Measurements from ENCODE around the gene RBM41.
"Not testable (repeated sequence)": the region's sequence is repeated elsewhere in the genome, so short reads cannot be mapped to it uniquely, and the experiment has no call there.

DNA sequence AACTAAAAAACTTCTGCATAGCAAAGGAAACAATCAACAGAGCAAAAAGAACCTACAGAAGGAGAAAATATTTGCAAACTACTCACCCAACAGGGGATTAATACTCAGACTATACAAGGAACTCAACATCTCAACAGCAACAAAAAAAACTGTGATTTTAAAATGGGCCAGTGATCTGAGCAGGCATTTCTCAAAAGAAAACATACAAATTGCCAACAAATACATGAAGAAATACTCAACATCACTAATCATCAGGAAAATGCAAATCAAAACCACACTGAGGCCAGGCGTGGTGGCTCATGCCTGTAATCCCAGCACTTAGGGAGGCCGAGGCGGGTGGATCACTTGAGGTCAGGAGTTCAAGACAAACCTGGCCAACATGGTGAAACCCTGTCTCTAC lies 60.9 kb downstream of the RBM41 start:
- TF ChIP-seq, protein P1, sequence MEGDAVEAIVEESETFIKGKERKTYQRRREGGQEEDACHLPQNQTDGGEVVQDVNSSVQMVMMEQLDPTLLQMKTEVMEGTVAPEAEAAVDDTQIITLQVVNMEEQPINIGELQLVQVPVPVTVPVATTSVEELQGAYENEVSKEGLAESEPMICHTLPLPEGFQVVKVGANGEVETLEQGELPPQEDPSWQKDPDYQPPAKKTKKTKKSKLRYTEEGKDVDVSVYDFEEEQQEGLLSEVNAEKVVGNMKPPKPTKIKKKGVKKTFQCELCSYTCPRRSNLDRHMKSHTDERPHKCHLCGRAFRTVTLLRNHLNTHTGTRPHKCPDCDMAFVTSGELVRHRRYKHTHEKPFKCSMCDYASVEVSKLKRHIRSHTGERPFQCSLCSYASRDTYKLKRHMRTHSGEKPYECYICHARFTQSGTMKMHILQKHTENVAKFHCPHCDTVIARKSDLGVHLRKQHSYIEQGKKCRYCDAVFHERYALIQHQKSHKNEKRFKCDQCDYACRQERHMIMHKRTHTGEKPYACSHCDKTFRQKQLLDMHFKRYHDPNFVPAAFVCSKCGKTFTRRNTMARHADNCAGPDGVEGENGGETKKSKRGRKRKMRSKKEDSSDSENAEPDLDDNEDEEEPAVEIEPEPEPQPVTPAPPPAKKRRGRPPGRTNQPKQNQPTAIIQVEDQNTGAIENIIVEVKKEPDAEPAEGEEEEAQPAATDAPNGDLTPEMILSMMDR (IDR thresholded peaks at IDR 0.05 in 8 of 11, conservative IDR thresholded peaks at IDR 0.05 in 3 of 11), result not testable (repeated sequence)
- not testable (repeated sequence) for TF ChIP-seq POLR2AphosphoS5, POLR2A (IDR thresholded peaks at IDR 0.05)
